CD14-positive monocyte (primary cell): ENCODE results near the gene TLR7. TPM values are rescaled to one million over a fixed set of nuclear protein-coding genes. Genes with fewer than 3 reads are reported as not detected.

Source experiments
- DNase-seq, 3 donors: peaks; one replicate each; pipeline ENCODE4 v3.0.0-alpha.2; 2011 to 2022
- H2AFZ ChIP-seq: 2 replicates; pipeline ENCODE4 v1.6.0; 2012; ENCODE audit warnings: mild to moderate bottlenecking, low read depth, low read length, inconsistent platforms; ENCODE audit not compliant: insufficient read depth, poor library complexity, severe bottlenecking
- H3K27ac ChIP-seq, 2 donors: 1 replicate in 1 of 2; 2 replicates in 1 of 2; pipeline ENCODE4 v1.5.1; 2012 to 2013; ENCODE audit warnings: low read length in 2 of 2, control low read depth in 1 of 2, inconsistent platforms in 1 of 2, low read depth in 1 of 2, mild to moderate bottlenecking in 1 of 2
- H3K27me3 ChIP-seq, 2 donors: one replicate each; pipeline versions ENCODE4 v1.6.0 to v1.6.1; 2011 to 2013; ENCODE audit warnings: low read length in 2 of 2; ENCODE audit not compliant: control insufficient read depth in 2 of 2, insufficient read depth in 2 of 2
- H3K36me3 ChIP-seq, 2 donors: replicated peaks in 1 of 2; 1 replicate in 1 of 2; 2 replicates in 1 of 2; pipeline versions ENCODE4 v1.5.1 to v1.6.1; 2012 to 2013; ENCODE audit warnings: low read length in 2 of 2, control low read depth in 1 of 2, inconsistent platforms in 1 of 2, mild to moderate bottlenecking in 1 of 2; ENCODE audit not compliant: insufficient read depth in 2 of 2, control insufficient read depth in 1 of 2
- H3K4me1 ChIP-seq, 2 donors: 1 replicate in 1 of 2; 2 replicates in 1 of 2; pipeline versions ENCODE4 v1.5.1 to v1.6.1; 2012 to 2013; ENCODE audit warnings: low read length in 2 of 2, control low read depth in 1 of 2, inconsistent platforms in 1 of 2, mild to moderate bottlenecking in 1 of 2, moderate library complexity in 1 of 2; ENCODE audit not compliant: insufficient read depth in 2 of 2, control insufficient read depth in 1 of 2
- H3K4me2 ChIP-seq: replicated peaks from 2 replicates; pipeline ENCODE3; 2012; ENCODE audit warnings: low read length, moderate library complexity, mild to moderate bottlenecking; ENCODE audit not compliant: poor library complexity, severe bottlenecking; ENCODE audit errors: extremely low read depth
- H3K4me3 ChIP-seq, 3 experiments: fragments of 200-600 bp in 1 of 3; sonication (generic) in 1 of 3; replicated peaks in 1 of 3; 1 replicate in 2 of 3; 2 replicates in 1 of 3; pipeline ENCODE4 v1.5.1; 2011 to 2013; ENCODE audit warnings: low read length in 3 of 3, mild to moderate bottlenecking in 3 of 3, control low read depth in 2 of 3, low read depth in 2 of 3, inconsistent platforms in 1 of 3, moderate library complexity in 1 of 3
- H3K79me2 ChIP-seq: 2 replicates; pipeline ENCODE4 v1.6.0; 2012; ENCODE audit warnings: mild to moderate bottlenecking, control low read depth, inconsistent platforms, low read length, moderate library complexity; ENCODE audit not compliant: insufficient read depth
- H3K9ac ChIP-seq: 2 replicates; pipeline ENCODE4 v1.6.0; 2017; ENCODE audit warnings: low read length, mild to moderate bottlenecking; ENCODE audit not compliant: insufficient read depth, poor library complexity, severe bottlenecking
- H3K9me3 ChIP-seq, 2 donors: replicated peaks in 1 of 2; 1 replicate in 1 of 2; 2 replicates in 1 of 2; pipeline versions ENCODE4 v1.5.1 to v1.6.1; 2012 to 2013; ENCODE audit warnings: low read length in 2 of 2, control low read depth in 1 of 2; ENCODE audit not compliant: control insufficient read depth in 1 of 2, insufficient read depth in 1 of 2
- H4K20me1 ChIP-seq: 2 replicates; pipeline ENCODE4 v1.6.0; 2012; ENCODE audit warnings: mild to moderate bottlenecking, low read length, control low read depth, moderate library complexity; ENCODE audit not compliant: insufficient read depth
- H3K27ac Mint-ChIP-seq, 7 donors: one replicate each; pipeline ENCODE4 v1.8.0; 2020; ENCODE audit warnings: mild to moderate bottlenecking in 7 of 7, mixed read lengths in 7 of 7, moderate library complexity in 6 of 7, inconsistent platforms in 2 of 7
- H3K27me3 Mint-ChIP-seq, 3 donors: one replicate each; pipeline ENCODE4 v1.8.0; 2021 to 2022; ENCODE audit warnings: low read depth in 3 of 3, mild to moderate bottlenecking in 3 of 3, mixed read lengths in 3 of 3, moderate library complexity in 3 of 3, inconsistent platforms in 1 of 3
- H3K36me3 Mint-ChIP-seq, 2 donors: one replicate each; pipeline ENCODE4 v1.8.0; 2020; ENCODE audit warnings: mixed read lengths in 2 of 2, inconsistent platforms in 1 of 2, mild to moderate bottlenecking in 1 of 2
- H3K4me1 Mint-ChIP-seq: one replicate; pipeline ENCODE4 v1.8.0; 2020; ENCODE audit warnings: mild to moderate bottlenecking, mixed read lengths
- H3K4me3 Mint-ChIP-seq, 2 donors: one replicate each; pipeline ENCODE4 v1.8.0; 2020; ENCODE audit warnings: mild to moderate bottlenecking in 2 of 2, mixed read lengths in 2 of 2, moderate library complexity in 1 of 2
- H3K9me3 Mint-ChIP-seq, 7 donors: one replicate each; pipeline ENCODE4 v1.8.0; 2020 to 2022; ENCODE audit warnings: mixed read lengths in 7 of 7, mild to moderate bottlenecking in 6 of 7, moderate library complexity in 6 of 7, inconsistent platforms in 2 of 7
- WGBS: methylation state at CpG from one replicate; pipeline ENCODE4 v1.1.5; 2013; ENCODE audit warnings: missing lambda C conversion rate; ENCODE audit not compliant: insufficient coverage; 5-methylcytosine and 5-hydroxymethylcytosine counted together
- intact Hi-C, 2 donors: fragments of 100-400 bp; cut with micrococcal nuclease; formaldehyde crosslinking; loops; one replicate each; pipeline versions ENCODE4 v1.15.0 to v1.15.1; 2023
- polyA plus RNA-seq, 3 donors: library from polyadenylated mRNA; depleted of rRNA in 1 of 3; unstranded in 2 of 3; stranded (reverse) in 1 of 3; fragments of 300-500 nt in 2 of 3; fragments of >200 nt in 1 of 3; fragmentation: Illumina TruSeq in 2 of 3; gene quantifications; 1 replicate in 2 of 3; 2 replicates in 1 of 3; pipeline ENCODE4 v1.2.3, GENCODE V29; 2012 to 2021
- TF ChIP-seq, protein P1 (sequence below): fragments of 200-600 bp; IDR thresholded peaks from one replicate; pipeline ENCODE4 v1.8.0; 2022; ENCODE audit warnings: antibody characterized with exemption, mild to moderate bottlenecking

TLR7 gene
- polyA plus RNA-seq, 3 donors, result 4.2 to 27.3 (median 23.0) TPM

DNA sequence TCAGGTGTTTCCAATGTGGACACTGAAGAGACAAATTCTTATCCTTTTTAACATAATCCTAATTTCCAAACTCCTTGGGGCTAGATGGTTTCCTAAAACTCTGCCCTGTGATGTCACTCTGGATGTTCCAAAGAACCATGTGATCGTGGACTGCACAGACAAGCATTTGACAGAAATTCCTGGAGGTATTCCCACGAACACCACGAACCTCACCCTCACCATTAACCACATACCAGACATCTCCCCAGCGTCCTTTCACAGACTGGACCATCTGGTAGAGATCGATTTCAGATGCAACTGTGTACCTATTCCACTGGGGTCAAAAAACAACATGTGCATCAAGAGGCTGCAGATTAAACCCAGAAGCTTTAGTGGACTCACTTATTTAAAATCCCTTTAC is 18.6 kb downstream of the TLR7 start:
- Histone ChIP-seq H3K36me3 (peaks cover 20 to 29% of the 10 kb centered on the region in 2 donors), H3K27me3 (peaks cover 0 to 46% of the 10 kb centered on the region in 2 donors), H3K9ac (no peak overlapping the region), H2AFZ (no peak overlapping the region), H3K27ac (no peak overlapping the region), H4K20me1 (peaks cover 14% of the 10 kb centered on the region), H3K9me3 (no peaks in the 10 kb centered on the region), H3K4me1 (peaks cover 24 to 28% of the 10 kb centered on the region in 2 donors), H3K4me2 (no peak overlapping the region), H3K79me2 (peaks cover 17% of the 10 kb centered on the region), H3K4me3 (no peak overlapping the region)
- peaks cover 19 to 46% of the 10 kb centered on the region in 2 donors for H3K36me3 Mint-ChIP-seq
- no peak for DNase-seq
- intact Hi-C loops, result no loop called here
- peaks cover 0 to 5% (median 0%) of the 10 kb centered on the region in 7 donors for H3K9me3 Mint-ChIP-seq
- H3K4me1 Mint-ChIP-seq, result peaks cover 36% of the 10 kb centered on the region
- no peak overlapping the region for H3K27ac Mint-ChIP-seq
- 93% methylated on average over 2 of the region's 5 CpGs for WGBS
- peaks cover 0 to 28% (median 0%) of the 10 kb centered on the region in 3 donors for H3K27me3 Mint-ChIP-seq
- H3K4me3 Mint-ChIP-seq, result no peak overlapping the region
- TF ChIP-seq, protein P1, sequence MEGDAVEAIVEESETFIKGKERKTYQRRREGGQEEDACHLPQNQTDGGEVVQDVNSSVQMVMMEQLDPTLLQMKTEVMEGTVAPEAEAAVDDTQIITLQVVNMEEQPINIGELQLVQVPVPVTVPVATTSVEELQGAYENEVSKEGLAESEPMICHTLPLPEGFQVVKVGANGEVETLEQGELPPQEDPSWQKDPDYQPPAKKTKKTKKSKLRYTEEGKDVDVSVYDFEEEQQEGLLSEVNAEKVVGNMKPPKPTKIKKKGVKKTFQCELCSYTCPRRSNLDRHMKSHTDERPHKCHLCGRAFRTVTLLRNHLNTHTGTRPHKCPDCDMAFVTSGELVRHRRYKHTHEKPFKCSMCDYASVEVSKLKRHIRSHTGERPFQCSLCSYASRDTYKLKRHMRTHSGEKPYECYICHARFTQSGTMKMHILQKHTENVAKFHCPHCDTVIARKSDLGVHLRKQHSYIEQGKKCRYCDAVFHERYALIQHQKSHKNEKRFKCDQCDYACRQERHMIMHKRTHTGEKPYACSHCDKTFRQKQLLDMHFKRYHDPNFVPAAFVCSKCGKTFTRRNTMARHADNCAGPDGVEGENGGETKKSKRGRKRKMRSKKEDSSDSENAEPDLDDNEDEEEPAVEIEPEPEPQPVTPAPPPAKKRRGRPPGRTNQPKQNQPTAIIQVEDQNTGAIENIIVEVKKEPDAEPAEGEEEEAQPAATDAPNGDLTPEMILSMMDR, result no peak

DNA sequence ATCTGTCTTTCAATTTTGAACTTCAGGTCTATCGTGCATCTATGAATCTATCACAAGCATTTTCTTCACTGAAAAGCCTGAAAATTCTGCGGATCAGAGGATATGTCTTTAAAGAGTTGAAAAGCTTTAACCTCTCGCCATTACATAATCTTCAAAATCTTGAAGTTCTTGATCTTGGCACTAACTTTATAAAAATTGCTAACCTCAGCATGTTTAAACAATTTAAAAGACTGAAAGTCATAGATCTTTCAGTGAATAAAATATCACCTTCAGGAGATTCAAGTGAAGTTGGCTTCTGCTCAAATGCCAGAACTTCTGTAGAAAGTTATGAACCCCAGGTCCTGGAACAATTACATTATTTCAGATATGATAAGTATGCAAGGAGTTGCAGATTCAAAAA is 19.7 kb downstream of the TLR7 start:
- no peak overlapping the region for H3K27ac ChIP-seq
- no peaks in the 10 kb centered on the region for H3K9me3 ChIP-seq
- Mint-ChIP-seq H3K27me3 (peaks cover 0 to 31% (median 0%) of the 10 kb centered on the region in 3 donors), H3K9me3 (peaks cover 0 to 5% (median 0%) of the 10 kb centered on the region in 7 donors), H3K36me3 (peaks cover 19 to 45% of the 10 kb centered on the region in 2 donors), H3K4me1 (peaks cover 46% of the 10 kb centered on the region), H3K27ac (no peak overlapping the region), H3K4me3 (no peak overlapping the region)
- H3K4me2 ChIP-seq, result no peak overlapping the region
- peaks cover 13% of the 10 kb centered on the region for H4K20me1 ChIP-seq
- H3K27me3 ChIP-seq, result peaks cover 0 to 46% of the 10 kb centered on the region in 2 donors
- H3K9ac ChIP-seq, result no peak overlapping the region
- H3K79me2 ChIP-seq, result peaks cover 16% of the 10 kb centered on the region
- no peak overlapping the region for H2AFZ ChIP-seq
- no CpG with 5 or more reads among the region's 3 CpGs for WGBS
- peaks cover 20 to 29% of the 10 kb centered on the region in 2 donors for H3K36me3 ChIP-seq
- H3K4me1 ChIP-seq, result peaks cover 34 to 37% of the 10 kb centered on the region in 2 donors
- intact Hi-C loops, result no loop called here
- DNase-seq, result no peak
- TF ChIP-seq, protein P1, result no peak
- H3K4me3 ChIP-seq, result no peak overlapping the region
